A673 (cell line): ENCODE data around the gene LRRC23. TPM values are rescaled to one million over a fixed set of nuclear protein-coding genes. Genes with fewer than 3 reads are reported as not detected.

Experiments used
- BruUV-seq: library from RNA; stranded (reverse); fragments of 400-500 nt; replicated peaks from 2 replicates; lab custom pipeline; 2021; lab: Mats Ljungman, UMichigan
- CTCF ChIA-PET: fragments of 300-600 bp; sonication (Branson Sonifier 250); formaldehyde crosslinking; loops from one replicate; lab custom pipeline; 2022; ENCODE audit warnings: antibody characterized with exemption; lab: Charles Lee
- POLR2A ChIA-PET: fragments of 300-600 bp; sonication (Branson Sonifier 250); formaldehyde crosslinking; loops from one replicate; lab custom pipeline; 2022; ENCODE audit warnings: antibody characterized with exemption; ENCODE audit not compliant: low non-redundant PET; lab: Charles Lee
- DNase-seq: peaks from one replicate; pipeline ENCODE4 v3.0.0-alpha.2; 2015; ENCODE audit warnings: low spot score
- H3K27ac ChIP-seq: fragments of 200-600 bp; sonication (generic); 2 replicates; pipeline ENCODE4 v1.5.1; 2016; ENCODE audit warnings: mixed run types, low read depth, mild to moderate bottlenecking, mixed read lengths, antibody characterized with exemption, low read length; ENCODE audit not compliant: poor library complexity, severe bottlenecking
- H3K27me3 ChIP-seq: fragments of 200-600 bp; sonication (generic); replicated peaks from 2 replicates; pipeline ENCODE4 v1.6.1; 2017; ENCODE audit warnings: mixed run types, low read depth, mild to moderate bottlenecking, mixed read lengths, antibody characterized with exemption, low read length; ENCODE audit not compliant: insufficient read depth, poor library complexity
- H3K36me3 ChIP-seq: fragments of 200-600 bp; sonication (generic); 2 replicates; pipeline ENCODE4 v1.6.1; 2016; ENCODE audit warnings: mixed run types, mild to moderate bottlenecking, mixed read lengths, antibody characterized with exemption, low read length; ENCODE audit not compliant: insufficient read depth, poor library complexity, severe bottlenecking
- H3K4me1 ChIP-seq: fragments of 200-600 bp; sonication (generic); 2 replicates; pipeline ENCODE4 v1.6.1; 2017; ENCODE audit warnings: mixed run types, mild to moderate bottlenecking, mixed read lengths, antibody characterized with exemption, low read length; ENCODE audit not compliant: insufficient read depth, poor library complexity, severe bottlenecking
- H3K4me3 ChIP-seq: fragments of 200-600 bp; sonication (generic); 2 replicates; pipeline ENCODE4 v1.5.1; 2016; ENCODE audit warnings: low read depth, mixed run types, mild to moderate bottlenecking, mixed read lengths, low read length; ENCODE audit not compliant: poor library complexity, severe bottlenecking
- H3K9me3 ChIP-seq: fragments of 200-600 bp; sonication (generic); 2 replicates; pipeline ENCODE4 v1.6.1; 2016; ENCODE audit warnings: mixed run types, low read depth, mild to moderate bottlenecking, mixed read lengths, antibody characterized with exemption, low read length; ENCODE audit not compliant: poor library complexity, severe bottlenecking
- EZH2 ChIP-seq: fragments of 200-600 bp; sonication (generic); IDR thresholded peaks from 2 replicates; pipeline ENCODE4 v1.6.1; 2017; ENCODE audit warnings: borderline replicate concordance, low read depth, mild to moderate bottlenecking, mixed read lengths, antibody characterized with exemption, low read length; ENCODE audit not compliant: poor library complexity, severe bottlenecking
- intact Hi-C: fragments of 100-400 bp; cut with micrococcal nuclease; formaldehyde crosslinking; loops from one replicate; pipeline ENCODE4 v1.10.0; 2022; ENCODE audit not compliant: unreplicated experiment
- total RNA-seq: library from RNA; stranded (reverse); gene quantifications from 2 replicates; pipeline ENCODE4 v1.2.3, GENCODE V29; 2021
- TF ChIP-seq, protein P1 (sequence below): fragments of 300-800, 200-600 bp; sonication (generic); conservative IDR thresholded peaks from 2 replicates; pipeline ENCODE4 v1.5.1; 2017; ENCODE audit warnings: low read depth, mild to moderate bottlenecking, antibody characterized with exemption, low read length, moderate library complexity, mixed read lengths

LRRC23 gene
- total RNA-seq, 1 experiment from 2014 or later = 7.7 TPM

DNA sequence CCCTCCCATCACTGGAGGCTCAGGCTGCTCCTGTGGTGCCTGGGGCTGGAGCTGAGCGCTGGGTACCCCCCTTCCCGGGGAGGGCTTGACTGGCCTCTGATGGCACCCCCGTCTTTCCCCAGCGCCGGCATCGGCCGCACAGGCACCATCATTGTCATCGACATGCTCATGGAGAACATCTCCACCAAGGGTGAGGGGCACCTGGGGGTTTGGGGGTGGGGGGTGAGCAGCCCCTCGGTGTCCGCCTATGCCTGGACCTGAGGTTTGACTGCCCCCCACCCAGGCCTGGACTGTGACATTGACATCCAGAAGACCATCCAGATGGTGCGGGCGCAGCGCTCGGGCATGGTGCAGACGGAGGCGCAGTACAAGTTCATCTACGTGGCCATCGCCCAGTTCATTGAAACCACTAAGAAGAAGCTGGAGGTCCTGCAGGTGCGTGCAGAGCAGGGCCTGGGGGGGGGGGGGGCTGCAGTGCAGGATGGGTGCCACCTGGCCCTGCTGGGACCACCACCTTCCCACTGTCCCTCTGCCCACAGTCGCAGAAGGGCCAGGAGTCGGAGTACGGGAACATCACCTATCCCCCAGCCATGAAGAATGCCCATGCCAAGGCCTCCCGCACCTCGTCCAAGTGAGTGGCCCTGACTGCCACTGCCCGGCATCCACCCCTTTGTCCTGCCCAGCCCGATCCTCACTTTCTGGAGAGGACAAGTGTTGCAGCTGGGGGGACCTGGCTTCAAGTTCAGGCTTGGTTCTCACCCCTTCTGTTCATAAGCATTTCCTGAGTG is 55.4 kb downstream of the LRRC23 start:
- CTCF ChIA-PET = no interaction called here
- no peak for DNase-seq
- BruUV-seq = no TSS peak
- TF ChIP-seq EZH2 = no peak
- TF ChIP-seq, protein P1, sequence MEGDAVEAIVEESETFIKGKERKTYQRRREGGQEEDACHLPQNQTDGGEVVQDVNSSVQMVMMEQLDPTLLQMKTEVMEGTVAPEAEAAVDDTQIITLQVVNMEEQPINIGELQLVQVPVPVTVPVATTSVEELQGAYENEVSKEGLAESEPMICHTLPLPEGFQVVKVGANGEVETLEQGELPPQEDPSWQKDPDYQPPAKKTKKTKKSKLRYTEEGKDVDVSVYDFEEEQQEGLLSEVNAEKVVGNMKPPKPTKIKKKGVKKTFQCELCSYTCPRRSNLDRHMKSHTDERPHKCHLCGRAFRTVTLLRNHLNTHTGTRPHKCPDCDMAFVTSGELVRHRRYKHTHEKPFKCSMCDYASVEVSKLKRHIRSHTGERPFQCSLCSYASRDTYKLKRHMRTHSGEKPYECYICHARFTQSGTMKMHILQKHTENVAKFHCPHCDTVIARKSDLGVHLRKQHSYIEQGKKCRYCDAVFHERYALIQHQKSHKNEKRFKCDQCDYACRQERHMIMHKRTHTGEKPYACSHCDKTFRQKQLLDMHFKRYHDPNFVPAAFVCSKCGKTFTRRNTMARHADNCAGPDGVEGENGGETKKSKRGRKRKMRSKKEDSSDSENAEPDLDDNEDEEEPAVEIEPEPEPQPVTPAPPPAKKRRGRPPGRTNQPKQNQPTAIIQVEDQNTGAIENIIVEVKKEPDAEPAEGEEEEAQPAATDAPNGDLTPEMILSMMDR = no peak
- Histone ChIP-seq H3K27me3 (no peaks in the 10 kb centered on the region), H3K36me3 (peaks cover 6% of the 10 kb centered on the region), H3K9me3 (no peaks in the 10 kb centered on the region), H3K4me3 (no peak overlapping the region), H3K27ac (peak overlapping the region; percentile 96), H3K4me1 (peaks cover 38% of the 10 kb centered on the region)
- intact Hi-C loops = loop anchor here (10.0 kb wide), 1 partner anchor 195 kb away; the partner anchor contains the start of gene PTMS
- POLR2A ChIA-PET = interaction anchor here (0.6 to 2.5 kb wide), 3 partner anchors 13 to 1877 kb away, joined by 3 to 19 read pairs (median 3); partner anchors contain the start of genes C12orf57 and RNU7-1

DNA sequence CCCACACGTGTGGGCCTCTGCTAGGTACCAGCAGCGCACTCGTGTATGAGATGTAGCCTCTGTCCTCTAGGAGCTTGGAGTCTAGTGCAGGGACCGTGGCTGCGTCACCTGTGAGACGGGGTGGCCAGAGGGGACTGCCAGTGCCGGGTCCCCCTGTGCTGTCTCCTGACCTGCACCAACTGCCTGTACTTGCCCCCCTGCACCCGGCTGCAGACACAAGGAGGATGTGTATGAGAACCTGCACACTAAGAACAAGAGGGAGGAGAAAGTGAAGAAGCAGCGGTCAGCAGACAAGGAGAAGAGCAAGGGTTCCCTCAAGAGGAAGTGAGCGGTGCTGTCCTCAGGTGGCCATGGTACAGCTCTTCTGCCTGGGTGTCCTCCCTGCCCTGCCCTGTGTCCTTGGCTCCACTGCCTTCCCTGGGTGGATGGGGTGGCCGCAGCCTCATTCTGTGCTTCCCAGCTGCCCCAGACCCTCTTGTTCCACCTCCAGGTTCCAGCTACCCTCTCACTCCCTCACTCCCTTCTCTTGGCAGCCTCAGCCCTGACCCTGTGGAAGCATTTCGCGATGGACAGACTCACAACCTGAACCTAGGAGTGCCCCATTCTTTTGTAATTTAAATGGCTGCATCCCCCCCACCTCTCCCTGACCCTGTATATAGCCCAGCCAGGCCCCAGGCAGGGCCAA is 56.1 kb downstream of the LRRC23 start:
- H3K4me3 ChIP-seq = peak overlapping the region; percentile 35
- intact Hi-C loops = loop anchor here (10.0 kb wide), 1 partner anchor 196 kb away; the partner anchor contains the start of gene PTMS
- peaks cover 38% of the 10 kb centered on the region for H3K4me1 ChIP-seq
- H3K27me3 ChIP-seq = no peaks in the 10 kb centered on the region
- DNase-seq = no peak
- CTCF ChIA-PET = interaction anchor here (1.1 kb wide), 1 partner anchor 17 kb away, joined by 3 read pairs; the partner anchor contains the start of genes C12orf57 and RNU7-1
- H3K9me3 ChIP-seq = no peaks in the 10 kb centered on the region
- no TSS peak for BruUV-seq
- TF ChIP-seq, protein P1 = no peak
- no peak for TF ChIP-seq EZH2
- POLR2A ChIA-PET = interaction anchor here (0.6 to 2.5 kb wide), 2 partner anchors 17 to 1876 kb away, joined by 3 to 19 read pairs; partner anchors contain the start of genes C12orf57 and RNU7-1
- peaks cover 13% of the 10 kb centered on the region for H3K36me3 ChIP-seq
- H3K27ac ChIP-seq = peak overlapping the region; percentile 96

DNA sequence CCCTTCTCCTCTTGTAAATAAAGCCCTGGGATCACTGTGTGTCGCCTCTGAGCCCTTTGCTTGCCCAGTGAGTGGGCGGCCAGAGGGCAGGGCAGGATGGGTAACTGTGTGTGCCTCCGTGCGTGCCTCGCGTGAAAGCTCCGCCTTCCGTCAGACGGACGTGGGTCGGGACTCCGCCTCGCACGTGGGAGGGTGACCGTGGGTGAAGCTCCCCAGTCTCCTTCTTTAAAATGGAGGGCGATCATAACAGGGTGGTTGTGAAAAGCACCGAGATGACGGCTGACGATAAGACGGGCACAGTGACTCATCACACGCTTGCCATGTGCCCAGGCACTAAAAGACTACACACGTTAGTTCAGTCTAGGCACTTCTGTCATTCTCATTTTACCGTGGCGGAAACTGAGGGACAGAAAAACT is 56.7 kb downstream of the LRRC23 start:
- TF ChIP-seq, protein P1 = no peak
- no peak for TF ChIP-seq EZH2
- ChIA-PET POLR2A (interaction anchor here (2.5 kb wide), 1 partner anchor 17 kb away, joined by 19 read pairs; the partner anchor contains the start of genes C12orf57 and RNU7-1), CTCF (interaction anchor here (0.5 to 1.2 kb wide), 4 partner anchors 10 to 427 kb away, joined by 3 to 4 read pairs (median 3); partner anchors contain the start of genes C12orf57, GAPDH, PTPN6 and RNU7-1)
- Histone ChIP-seq H3K36me3 (peaks cover 19% of the 10 kb centered on the region), H3K9me3 (no peaks in the 10 kb centered on the region), H3K4me1 (peaks cover 40% of the 10 kb centered on the region), H3K27ac (peak overlapping the region; percentile 96), H3K27me3 (no peaks in the 10 kb centered on the region), H3K4me3 (peak overlapping the region; percentile 35)
- intact Hi-C loops = loop anchor here (10.0 kb wide), 1 partner anchor 196 kb away; the partner anchor contains the start of gene PTMS
- no TSS peak for BruUV-seq
- DNase-seq = peak; percentile 67
